T-helper 22 cell (primary cell): ENCODE results near the gene EIPR1.
"Not testable (repeated sequence)": the region's sequence is repeated elsewhere in the genome, so short reads cannot be mapped to it uniquely, and the experiment has no call there.

Experiments used
- DNase-seq: peaks from one replicate; pipeline ENCODE4 v3.0.0-alpha.2; 2020; ENCODE audit warnings: low read depth

Gene EIPR1

GRCh38 chr2:3192920-3193319 is 184.7 kb downstream of the EIPR1 start:
- DNase-seq, result no peak

DNA sequence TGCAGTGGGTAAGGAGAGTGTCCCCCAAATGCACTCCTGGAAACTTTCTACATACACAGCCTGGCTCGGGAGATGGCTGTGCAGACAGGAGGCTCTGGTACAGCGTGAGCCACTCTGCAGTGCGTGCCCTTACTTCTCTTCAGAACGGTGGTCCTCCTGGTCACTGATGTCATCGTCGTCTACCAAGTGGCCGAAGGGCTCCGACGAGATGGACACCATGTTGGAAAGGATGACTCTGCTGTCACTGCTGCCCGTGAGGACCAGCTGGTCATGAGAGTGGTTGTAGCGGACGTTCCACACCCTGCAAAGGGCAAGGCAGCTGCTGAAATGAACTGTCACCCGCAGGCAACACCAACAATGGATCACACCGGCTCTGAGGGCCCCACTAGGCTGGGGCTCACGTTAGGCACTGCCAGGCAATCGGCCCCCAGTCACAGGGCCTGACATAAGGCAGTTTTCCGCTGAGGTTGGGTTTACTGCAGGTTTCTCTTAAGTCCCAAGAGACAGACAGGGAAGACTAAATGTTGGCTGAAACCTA is 185.3 kb downstream of the EIPR1 start:
- no peak for DNase-seq

GRCh38 chr2:3189961-3190360 is 187.7 kb downstream of the EIPR1 start:
- DNase-seq, result no peak

- DNase-seq, result no peak
Observed at GRCh38 chr2:3189076-3189591, 188.5 kb downstream of the EIPR1 start.

DNA sequence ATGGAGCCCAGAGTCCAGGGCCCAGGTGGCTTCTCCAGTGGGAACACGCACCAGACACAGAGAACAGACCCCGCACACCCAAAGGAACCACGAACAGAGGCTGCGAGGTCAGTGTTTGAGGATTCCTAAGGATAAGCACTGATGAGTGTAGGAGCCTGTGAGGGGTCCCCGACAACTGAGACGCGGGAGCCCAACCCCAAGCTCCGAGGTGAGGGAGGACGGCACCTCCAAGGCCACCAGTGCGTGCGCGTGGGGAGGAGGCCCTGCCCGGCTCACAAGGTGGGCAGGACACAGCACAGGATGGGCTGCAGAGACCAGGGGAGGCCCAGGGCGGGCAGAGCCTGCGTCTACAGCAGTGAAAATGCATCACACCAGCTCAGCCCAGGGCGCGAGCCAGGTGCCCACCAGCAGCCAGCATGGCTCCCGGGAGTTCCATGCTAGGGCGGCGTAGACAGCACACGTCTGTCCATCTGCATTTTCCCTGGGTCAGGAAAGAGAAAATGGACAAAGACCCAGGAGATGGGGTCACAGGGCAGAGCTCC is 189.1 kb downstream of the EIPR1 start:
- no peak for DNase-seq

- no peak for DNase-seq
Observed at GRCh38 chr2:3187467-3187866, 190.2 kb downstream of the EIPR1 start.

DNA sequence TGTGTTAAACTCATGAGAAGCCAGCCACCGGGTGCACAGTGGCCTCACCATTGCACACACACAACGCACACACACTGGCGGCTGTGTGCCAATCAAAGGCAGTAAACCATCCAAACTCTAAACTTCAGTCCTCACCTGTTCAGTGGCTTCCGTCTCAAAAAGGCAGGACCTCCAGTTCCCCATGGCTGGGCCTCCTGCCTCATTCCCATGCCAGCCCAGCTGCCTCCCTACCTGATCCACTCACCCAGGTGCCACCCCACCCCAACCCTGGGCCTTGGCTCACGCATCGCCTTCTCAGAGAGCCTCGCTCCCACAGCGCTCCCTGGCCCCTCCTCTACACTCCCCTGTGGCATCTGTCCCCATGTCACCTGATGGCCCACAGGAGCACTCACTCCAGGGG is 190.9 kb downstream of the EIPR1 start:
- no peak for DNase-seq

- DNase-seq, result no peak
Observed at GRCh38 chr2:3185910-3186309, 191.7 kb downstream of the EIPR1 start.

DNA sequence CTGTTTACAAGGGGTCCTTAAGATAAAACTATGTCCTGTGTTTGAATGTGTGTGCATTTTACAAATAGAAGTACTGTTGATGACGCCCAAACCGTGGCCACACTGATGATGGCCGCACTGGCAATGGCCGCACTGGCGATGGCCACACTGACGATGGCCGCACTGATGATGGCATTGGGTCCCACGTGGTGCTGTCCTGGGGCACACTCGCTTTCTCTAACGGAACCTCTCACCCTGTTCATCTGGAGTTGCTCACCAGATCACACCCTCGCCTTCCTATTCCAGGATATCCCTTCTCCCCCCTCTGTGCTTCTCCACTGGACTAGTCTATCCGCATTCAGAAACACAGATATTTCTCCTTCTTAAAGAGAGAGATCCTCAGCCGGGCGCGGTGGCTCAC is 192.4 kb downstream of the EIPR1 start:
- no peak for DNase-seq

DNA sequence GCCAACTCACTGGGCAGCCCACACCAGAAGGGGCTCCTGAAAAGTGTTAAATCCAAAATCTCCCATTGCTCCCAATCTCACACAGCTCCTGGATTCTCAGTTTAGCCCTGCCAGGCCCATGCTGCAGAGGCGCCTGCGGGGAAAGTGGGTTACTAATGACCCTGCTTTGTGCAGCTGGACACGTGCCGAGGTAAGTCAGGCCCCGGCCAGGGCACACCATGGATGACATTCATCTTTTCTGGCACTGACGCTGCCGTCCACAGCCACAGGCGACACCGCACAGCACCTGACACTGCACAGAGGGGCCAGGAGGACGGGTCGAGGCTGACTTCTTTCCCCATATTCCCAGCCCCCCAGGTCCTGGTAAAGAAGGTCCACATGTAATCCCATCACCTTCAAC is 193.5 kb downstream of the EIPR1 start:
- DNase-seq, result no peak

DNA sequence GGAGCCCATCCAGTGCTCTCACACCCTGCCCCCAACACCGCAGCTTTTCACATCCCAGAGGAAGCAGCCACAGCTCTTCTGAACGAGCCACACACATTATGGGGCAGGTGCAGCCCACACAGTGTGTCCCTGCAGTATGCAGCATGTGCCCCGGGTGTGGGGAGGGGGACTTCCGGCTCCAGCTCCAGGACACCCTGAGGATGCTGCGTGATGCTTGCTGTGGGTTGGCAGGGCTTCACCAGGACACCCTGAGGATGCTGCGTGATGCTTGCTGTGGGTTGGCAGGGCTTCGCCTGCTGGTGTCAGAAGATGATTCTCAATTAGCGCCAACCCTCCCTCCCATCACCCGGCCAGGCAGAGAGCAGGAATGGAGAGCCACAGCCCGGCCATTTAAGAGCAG is 193.9 kb downstream of the EIPR1 start:
- DNase-seq, result no peak

- no peak for DNase-seq
Observed at GRCh38 chr2:3182848-3183247, 194.8 kb downstream of the EIPR1 start.

GRCh38 chr2:3181416-3182010 is 196.1 kb downstream of the EIPR1 start:
- no peak for DNase-seq

DNA sequence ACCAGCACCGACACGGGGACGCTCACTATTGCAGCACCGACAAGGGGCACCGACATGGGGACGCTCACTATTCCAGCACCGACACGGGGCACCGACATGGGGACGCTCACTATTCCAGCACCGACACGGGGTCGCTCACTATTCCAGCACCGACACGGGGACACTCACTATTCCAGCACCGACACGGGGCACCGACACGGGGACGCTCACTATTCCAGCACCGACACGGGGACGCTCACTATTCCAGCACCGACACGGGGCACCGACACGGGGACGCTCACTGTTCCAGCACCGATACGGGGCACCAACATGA is 196.8 kb downstream of the EIPR1 start:
- not testable (repeated sequence) for DNase-seq

DNA sequence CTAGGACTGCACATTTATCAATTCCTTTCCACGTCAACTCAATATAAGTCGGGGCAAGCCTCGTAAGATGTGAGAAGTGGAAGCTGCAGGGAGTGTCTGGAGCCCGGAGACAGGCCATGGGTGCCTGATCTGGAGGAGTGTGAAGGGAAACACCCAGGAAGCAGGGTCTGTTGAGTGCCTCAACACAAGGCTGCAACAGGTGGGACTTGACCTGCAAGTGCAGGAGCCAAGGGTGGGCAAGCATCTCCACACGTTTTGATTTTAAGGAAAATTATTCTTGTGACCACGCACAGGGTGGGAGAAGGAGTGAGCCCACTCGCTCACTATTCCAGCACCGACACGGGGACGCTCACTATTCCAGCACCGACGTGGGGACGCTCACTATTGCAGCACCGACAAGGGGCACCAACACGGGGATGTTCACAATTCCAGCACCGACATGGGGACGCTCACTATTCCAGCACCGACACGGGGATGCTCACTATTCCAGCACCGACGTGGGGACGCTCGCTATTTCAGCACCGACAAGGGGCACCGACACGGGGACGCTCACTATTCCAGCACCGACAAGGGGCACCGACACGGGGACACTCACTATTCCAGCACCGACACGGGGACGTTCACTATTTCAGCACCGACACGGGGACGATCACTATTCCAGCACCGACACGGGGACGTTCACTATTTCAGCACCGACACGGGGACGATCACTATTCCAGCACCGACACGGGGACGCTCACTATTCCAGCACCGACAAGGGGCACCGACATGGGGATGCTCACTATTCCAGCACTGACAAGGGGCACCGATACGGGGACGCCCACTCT is 197.3 kb downstream of the EIPR1 start:
- DNase-seq, result no peak

DNA sequence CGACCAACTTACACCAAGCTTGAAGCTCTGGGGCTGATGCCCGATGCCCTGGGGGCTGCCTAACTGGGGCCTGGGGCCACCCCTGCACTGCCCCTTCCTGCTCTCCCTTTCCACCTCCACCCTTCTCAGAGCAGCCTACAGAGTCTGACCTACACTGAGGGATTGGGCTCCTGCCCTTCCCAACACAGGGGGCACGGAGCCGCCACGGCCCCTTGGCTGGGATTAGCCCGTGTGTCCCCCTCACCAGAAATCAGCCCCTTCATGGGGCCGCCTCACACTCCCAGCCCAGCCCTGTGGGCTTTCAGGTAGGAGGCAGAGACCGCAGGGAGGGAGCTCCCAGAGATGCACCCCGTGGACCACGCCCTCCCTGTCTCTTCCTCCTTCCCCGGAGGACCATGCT is 198.0 kb downstream of the EIPR1 start:
- no peak for DNase-seq

DNA sequence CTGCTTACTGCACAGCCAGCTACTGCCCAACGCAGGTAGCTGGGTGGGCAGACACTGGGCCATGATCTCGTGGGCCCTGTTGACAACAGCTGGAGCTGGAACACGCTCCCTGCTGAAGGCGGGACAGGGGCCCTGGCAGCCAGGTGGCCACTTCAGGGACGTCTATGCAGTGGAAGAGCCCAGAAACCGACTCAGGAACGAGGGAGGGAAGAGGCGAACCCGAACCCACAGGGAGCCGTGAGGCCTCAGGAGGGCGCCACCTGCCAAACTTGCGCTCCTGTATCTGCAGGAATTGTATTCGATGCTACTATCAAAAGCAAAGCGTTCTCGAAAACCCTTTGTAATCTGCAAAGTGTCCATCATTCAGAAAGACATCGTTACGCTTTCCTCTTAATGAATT is 198.4 kb downstream of the EIPR1 start:
- DNase-seq, result no peak

DNA sequence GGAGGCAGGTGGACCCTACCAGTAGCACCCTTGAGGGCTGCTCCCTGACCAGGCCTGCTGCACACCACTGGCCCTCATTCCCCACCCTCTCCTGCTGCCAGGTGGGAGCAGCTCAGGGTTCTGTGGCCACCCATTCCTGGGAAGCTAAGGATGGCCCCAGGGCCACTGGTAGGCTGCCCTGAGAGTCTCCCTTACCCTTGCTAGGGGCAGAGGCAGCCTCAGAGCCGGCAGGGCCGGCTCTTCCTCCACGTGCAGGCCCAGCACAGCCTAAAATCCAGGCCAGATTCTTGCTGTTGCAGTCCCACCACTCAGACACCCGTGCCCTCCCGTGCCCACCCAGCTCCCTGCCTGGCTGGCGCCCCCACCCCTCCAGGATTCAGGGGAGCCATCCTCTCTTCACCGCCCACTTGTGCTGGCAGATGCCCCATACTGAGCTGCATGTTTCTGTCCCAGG is 199.0 kb downstream of the EIPR1 start:
- DNase-seq, result no peak

DNA sequence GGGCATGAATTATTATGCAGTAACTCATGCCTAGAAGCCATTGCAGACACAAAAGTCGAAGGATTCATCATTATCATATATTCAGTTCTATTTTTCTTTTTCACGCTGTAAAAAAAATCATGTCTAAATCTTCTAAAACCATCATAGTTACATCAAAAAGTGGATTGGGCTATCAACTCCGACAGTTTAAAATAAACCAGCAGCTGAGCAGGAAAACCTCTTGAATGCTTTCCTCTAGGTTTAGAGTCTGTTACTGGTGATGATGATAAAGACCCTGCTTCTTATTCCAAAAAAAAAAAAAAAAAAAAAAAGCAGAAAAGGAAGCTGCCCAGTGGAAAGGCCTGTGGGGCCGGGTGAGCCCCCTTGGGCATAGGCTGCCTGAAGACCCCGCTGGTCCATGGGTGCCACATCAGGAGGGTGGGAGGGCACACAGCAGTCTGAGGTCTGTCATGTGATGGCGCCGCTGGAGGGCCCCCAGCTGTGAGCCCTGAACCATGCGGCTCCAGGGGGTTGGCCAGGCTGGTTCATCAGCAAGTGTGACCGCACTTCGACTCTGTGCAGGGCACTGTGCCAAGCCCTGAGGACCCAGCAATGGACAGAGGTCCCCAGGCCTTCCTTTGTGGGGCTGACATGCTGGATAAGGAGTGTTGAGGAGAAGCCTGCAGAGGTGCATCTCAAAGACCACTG is 199.6 kb downstream of the EIPR1 start:
- no peak for DNase-seq

- no peak for DNase-seq
Observed at GRCh38 chr2:3176869-3177255, 200.8 kb downstream of the EIPR1 start.

DNA sequence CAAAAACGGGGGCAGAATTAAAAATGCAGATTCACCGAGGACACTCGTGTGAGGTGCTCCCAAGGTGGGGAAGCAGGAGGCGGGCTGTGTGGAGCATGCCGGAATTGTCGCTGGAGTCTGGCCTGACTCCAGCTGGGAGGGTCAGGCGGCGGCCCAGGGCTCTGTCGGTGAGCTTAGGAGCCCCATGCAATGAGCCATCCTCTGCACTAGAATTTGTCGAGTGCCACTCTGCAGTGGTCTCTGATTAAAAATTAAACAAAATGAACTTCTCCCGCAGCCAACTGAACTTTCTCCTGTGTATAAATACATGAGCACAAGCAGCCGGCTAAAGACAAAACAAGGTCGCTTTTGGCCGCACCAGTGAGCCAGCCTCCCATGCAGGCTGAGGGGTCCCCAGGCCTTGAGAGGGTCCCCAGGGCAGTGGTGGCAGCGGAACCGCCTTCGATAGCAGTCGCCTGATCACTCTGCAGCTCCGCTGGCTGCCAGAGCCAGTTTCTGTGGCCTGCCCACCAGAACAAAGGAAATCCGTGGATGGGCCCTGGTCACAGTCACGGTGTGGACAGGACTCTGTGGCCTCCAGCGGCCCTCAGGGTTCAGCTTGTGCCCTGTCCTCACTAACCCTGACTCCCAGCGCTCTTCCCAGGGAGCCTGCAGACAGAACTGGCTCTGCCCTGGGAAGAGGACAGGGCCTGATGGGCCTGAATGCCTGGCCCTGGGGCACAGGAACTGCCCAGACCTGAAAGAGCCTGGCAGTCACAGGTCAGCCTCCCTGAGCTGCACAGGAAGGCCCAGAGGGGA is 201.3 kb downstream of the EIPR1 start:
- no peak for DNase-seq

GRCh38 chr2:3175568-3175955 is 202.1 kb downstream of the EIPR1 start:
- no peak for DNase-seq
